A549 (cell line): ENCODE results near the gene MLPH. TPM values are rescaled to one million over a fixed set of nuclear protein-coding genes. Genes with fewer than 3 reads are reported as not detected.

Experiments used
- ATAC-seq, 2 experiments: fragments of 200-7000 bp in 1 of 2; fragments of >200 bp in 1 of 2; cut with Nextera tagmentation in 1 of 2; cut with Tn5 transposase in 1 of 2; 3 replicates each; pipeline versions ENCODE4 v1.8.0 to v1.9.1; 2018 to 2020; ENCODE audit warnings: mild to moderate bottlenecking in 1 of 2, moderate library complexity in 1 of 2
- CTCF ChIA-PET: fragments of 300-600 bp; sonication (Branson Sonifier 250); formaldehyde crosslinking; extraction: SDS; loops from one replicate; lab custom pipeline; 2021; ENCODE audit warnings: antibody characterized with exemption, inconsistent platforms; lab: Yijun Ruan, JAX
- POLR2A ChIA-PET: fragments of 350-600 bp; formaldehyde crosslinking; extraction: SDS; loops from one replicate; lab custom pipeline; 2021; ENCODE audit warnings: antibody characterized with exemption, inconsistent platforms; lab: Yijun Ruan, JAX
- DNase-seq, 2 experiments: peaks; one replicate each; pipeline versions ENCODE4 v3.0.0 to v3.0.0-alpha.2; 2011 to 2016; ENCODE audit warnings: low read depth in 1 of 2, low spot score in 1 of 2
- FAIRE-seq: peaks from 2 replicates; lab custom pipeline; 2011; peaks lifted over from hg19 to GRCh38; lab: Jason Lieb, UNC
- H3K27ac ChIP-seq, 2 experiments: fragments of >200 bp; sonication (Bioruptor Twin); formaldehyde crosslinking; 3 replicates each; pipeline ENCODE4 v1.5.1; 2016 to 2017
- H3K4me1 ChIP-seq: fragments of >200 bp; sonication (Bioruptor Twin); formaldehyde crosslinking; 3 replicates; pipeline ENCODE4 v1.6.1; 2016
- H3K4me2 ChIP-seq: fragments of >200 bp; sonication (Bioruptor Twin); formaldehyde crosslinking; 3 replicates; pipeline ENCODE4 v1.6.1; 2016
- H3K4me3 ChIP-seq: fragments of >200 bp; sonication (Bioruptor Twin); formaldehyde crosslinking; 3 replicates; pipeline ENCODE4 v1.5.1; 2016
- H3K9me3 ChIP-seq: fragments of >200 bp; sonication (Bioruptor Twin); formaldehyde crosslinking; 3 replicates; pipeline ENCODE4 v1.6.1; 2016
- BCL3 ChIP-seq: fragments of >200 bp; sonication (Bioruptor Twin); formaldehyde crosslinking; IDR thresholded peaks from 3 replicates; pipeline ENCODE4 v1.6.1; 2016
- BHLHE40 ChIP-seq: IDR thresholded peaks from 2 replicates; pipeline ENCODE4 v1.6.1; 2012; ENCODE audit warnings: low read depth, low read length, inconsistent platforms
- CBX8 ChIP-seq: fragments of 200-600 bp; sonication (generic); IDR thresholded peaks from 2 replicates; pipeline ENCODE4 v1.6.1; 2016
- CHD2 ChIP-seq: fragments of 150-350 bp; IDR thresholded peaks from 2 replicates; pipeline ENCODE4 v1.6.1; 2014; ENCODE audit warnings: low read length; ENCODE audit not compliant: partially characterized antibody
- CHD4 ChIP-seq: fragments of 200-600 bp; sonication (generic); IDR thresholded peaks from 2 replicates; pipeline ENCODE4 v1.6.1; 2016; ENCODE audit warnings: antibody characterized with exemption, mild to moderate bottlenecking, borderline replicate concordance
- E2F6 ChIP-seq: IDR thresholded peaks from 2 replicates; pipeline ENCODE4 v1.6.1; 2012; ENCODE audit warnings: low read depth, borderline replicate concordance
- ELK1 ChIP-seq: fragments of 150-350 bp; IDR thresholded peaks from 2 replicates; pipeline ENCODE4 v1.6.1; 2014; ENCODE audit warnings: low read depth, mild to moderate bottlenecking, low read length
- EP300 ChIP-seq, 2 experiments: fragments of >200 bp; sonication (Bioruptor Twin); formaldehyde crosslinking; IDR thresholded peaks; 2 replicates in 1 of 2; 3 replicates in 1 of 2; pipeline ENCODE4 v1.6.1; 2016 to 2017
- FOSB ChIP-seq: fragments of 250-450 bp; sonication (Bioruptor Pico); IDR thresholded peaks from 2 replicates; pipeline ENCODE4 v1.5.0; 2020; ENCODE audit warnings: mild to moderate bottlenecking, moderate library complexity
- FOSL2 ChIP-seq, 2 experiments: fragments of 450-650 bp in 1 of 2; fragments of >200 bp in 1 of 2; sonication (Bioruptor Twin) in 1 of 2; formaldehyde crosslinking; IDR thresholded peaks; 2 replicates each; pipeline versions ENCODE4 v1.5.0 to v1.6.1; 2016 to 2020; ENCODE audit warnings: mild to moderate bottlenecking in 1 of 2, moderate library complexity in 1 of 2
- HES2 ChIP-seq: fragments of >200 bp; sonication (Bioruptor Twin); formaldehyde crosslinking; IDR thresholded peaks from 2 replicates; pipeline ENCODE4 v1.6.1; 2016
- HEYL ChIP-seq: fragments of 250-450 bp; sonication (Bioruptor Pico); IDR thresholded peaks from 2 replicates; pipeline ENCODE4 v1.8.0; 2021; ENCODE audit warnings: mild to moderate bottlenecking, moderate library complexity
- HMGXB4 ChIP-seq: fragments of 250-450 bp; sonication (Bioruptor Pico); IDR thresholded peaks from 2 replicates; pipeline ENCODE4 v1.5.0; 2021; ENCODE audit warnings: mild to moderate bottlenecking, moderate library complexity, borderline replicate concordance
- HOXB5 ChIP-seq: fragments of 250-450 bp; sonication (Bioruptor Pico); IDR thresholded peaks from 2 replicates; pipeline ENCODE4 v1.5.0; 2020; ENCODE audit warnings: mild to moderate bottlenecking, moderate library complexity
- KDM5A ChIP-seq: fragments of 200-600 bp; sonication (generic); IDR thresholded peaks from 2 replicates; pipeline ENCODE4 v1.6.1; 2016; ENCODE audit warnings: antibody characterized with exemption, mild to moderate bottlenecking
- MYC ChIP-seq: IDR thresholded peaks from 2 replicates; pipeline ENCODE4 v1.6.1; 2012; ENCODE audit warnings: mild to moderate bottlenecking, inconsistent platforms, low read length, improper control_type of control experiment, borderline replicate concordance
- NPAS2 ChIP-seq: fragments of 250-450 bp; sonication (Bioruptor Pico); IDR thresholded peaks from 2 replicates; pipeline ENCODE4 v1.8.0; 2022; ENCODE audit warnings: mild to moderate bottlenecking, moderate library complexity, borderline replicate concordance
- PHF8 ChIP-seq: fragments of 200-600 bp; sonication (generic); IDR thresholded peaks from 2 replicates; pipeline ENCODE4 v1.6.1; 2016; ENCODE audit warnings: low read depth, mild to moderate bottlenecking, antibody characterized with exemption, moderate library complexity, borderline replicate concordance
- SMC3 ChIP-seq: fragments of >200 bp; sonication (Bioruptor Twin); formaldehyde crosslinking; IDR thresholded peaks from 3 replicates; pipeline ENCODE4 v1.6.1; 2018; ENCODE audit warnings: inconsistent platforms
- SREBF2 ChIP-seq: fragments of 450-650 bp; IDR thresholded peaks from 2 replicates; pipeline ENCODE4 v1.6.1; 2014; ENCODE audit warnings: mild to moderate bottlenecking, moderate library complexity
- TFCP2L1 ChIP-seq: fragments of 250-450 bp; sonication (Bioruptor Pico); IDR thresholded peaks from 2 replicates; pipeline ENCODE4 v1.5.0; 2021; ENCODE audit warnings: mild to moderate bottlenecking
- USF2 ChIP-seq: fragments of 450-650 bp; IDR thresholded peaks from 2 replicates; pipeline ENCODE4 v1.6.1; 2014; ENCODE audit warnings: antibody characterized with exemption
- ZFP36 ChIP-seq: fragments of 450-650 bp; IDR thresholded peaks from 2 replicates; pipeline ENCODE4 v1.6.1; 2014; ENCODE audit warnings: borderline replicate concordance; ENCODE audit not compliant: partially characterized antibody
- ZNF302 ChIP-seq: fragments of 250-450 bp; sonication (Bioruptor Pico); IDR thresholded peaks from 2 replicates; pipeline ENCODE4 v1.9.0; 2021; ENCODE audit warnings: inconsistent platforms, mild to moderate bottlenecking, moderate library complexity
- WGBS: methylation state at CpG from one replicate; pipeline ENCODE4 v1.1.6; 2017; ENCODE audit errors: missing lambda C conversion rate; 5-methylcytosine and 5-hydroxymethylcytosine counted together
- polyA plus RNA-seq, 4 experiments: library from polyadenylated mRNA; depleted of rRNA in 3 of 4; stranded (reverse); fragments of >200 nt; fragmentation: RNase III in 1 of 4; extraction: RNeasy Plus Mini Kit Qiagen cat#74134 plus additional on column Dnase treatment in 1 of 4; gene quantifications; 2 replicates in 3 of 4; 3 replicates in 1 of 4; pipeline ENCODE4 v1.2.3, GENCODE V29; 2011 to 2017

Gene MLPH
- polyA plus RNA-seq, 2 of the 4 experiments (the other 2 are of a cell fraction): 218 to 350 TPM

GRCh38 chr2:237511433-237511832 is 24.4 kb downstream of the MLPH start:
- WGBS: 96% methylated on average over 1 of the region's 1 CpG
- ATAC-seq: no peak
- peaks cover 73% of the 10 kb centered on the region for H3K4me1 ChIP-seq
- no peaks in the 10 kb centered on the region for H3K9me3 ChIP-seq
- no peak overlapping the region for H3K4me3 ChIP-seq
- CTCF ChIA-PET: interaction anchor here (1.1 to 10.2 kb wide), 22 partner anchors 9 to 417 kb away, joined by 3 to 146 read pairs (median 16); partner anchors contain the start of gene MLPH
- H3K4me2 ChIP-seq: no peak overlapping the region
- TF ChIP-seq HMGXB4 (CRISPR knock-in tag): no peak
- no peak for TF ChIP-seq CBX8
- no peak for TF ChIP-seq HEYL (CRISPR knock-in tag)
- no peak for TF ChIP-seq PHF8
- TF ChIP-seq ZFP36: no peak
- TF ChIP-seq BHLHE40: no peak
- TF ChIP-seq SMC3: no peak
- no peak for TF ChIP-seq ELK1
- no peak for TF ChIP-seq EP300 (IDR thresholded peaks at IDR 0.05)
- peak overlapping the region; percentile 97 to 98 for H3K27ac ChIP-seq
- POLR2A ChIA-PET: interaction anchor here (4.2 kb wide), 1 partner anchor 10 kb away, joined by 19 read pairs; no protein-coding TSS in a partner anchor
- no peak for DNase-seq
- FAIRE-seq: no peak

GRCh38 chr2:237511885-237512405 is 24.9 kb downstream of the MLPH start:
- H3K9me3 ChIP-seq: no peaks in the 10 kb centered on the region
- TF ChIP-seq BCL3: no peak
- no peak for TF ChIP-seq USF2
- no peak for TF ChIP-seq ZNF302 (CRISPR knock-in tag)
- TF ChIP-seq HOXB5 (CRISPR knock-in tag): no peak
- TF ChIP-seq CHD2: no peak
- no peak overlapping the region for H3K4me3 ChIP-seq
- H3K27ac ChIP-seq: peak overlapping the region; percentile 97 to 98
- peaks cover 68% of the 10 kb centered on the region for H3K4me1 ChIP-seq
- WGBS: 87% methylated on average over 16 of the region's 17 CpGs
- DNase-seq (no peak), ATAC-seq (peak; percentile 3 to 6; a peak in 4 of 6 replicates), FAIRE-seq (no peak)
- ChIA-PET POLR2A (interaction anchor here (0.8 to 4.2 kb wide), 6 partner anchors 10 to 60 kb away, joined by 3 to 19 read pairs (median 6); no protein-coding TSS in a partner anchor), CTCF (interaction anchor here (0.5 to 10.2 kb wide), 39 partner anchors 9 to 430 kb away, joined by 3 to 146 read pairs (median 11); partner anchors contain the start of gene MLPH)
- no peak overlapping the region for H3K4me2 ChIP-seq

GRCh38 chr2:237512774-237513466 is 25.9 kb downstream of the MLPH start:
- peak overlapping the region; percentile 35 for H3K4me2 ChIP-seq
- FAIRE-seq: no peak
- POLR2A ChIA-PET: interaction anchor here (0.6 to 4.2 kb wide), 11 partner anchors 10 to 719 kb away, joined by 3 to 19 read pairs (median 5); partner anchors contain the start of gene MLPH
- H3K9me3 ChIP-seq: no peaks in the 10 kb centered on the region
- ATAC-seq: peak; percentile 83 to 86
- H3K4me3 ChIP-seq: no peak overlapping the region
- H3K4me1 ChIP-seq: peaks cover 58% of the 10 kb centered on the region
- peak; percentile 72 to 90 for DNase-seq
- WGBS: 31% methylated on average over 14 of the region's 14 CpGs
- H3K27ac ChIP-seq: peak overlapping the region; percentile 97 to 98
- CTCF ChIA-PET: interaction anchor here (0.5 to 10.2 kb wide), 48 partner anchors 8 to 429 kb away, joined by 3 to 146 read pairs (median 8); partner anchors contain the start of gene MLPH
- TF ChIP-seq FOSB (CRISPR knock-in tag): no peak
- no peak for TF ChIP-seq E2F6
- TF ChIP-seq CHD4: no peak
- no peak for TF ChIP-seq HEYL (CRISPR knock-in tag)
- TF ChIP-seq SREBF2: no peak
- TF ChIP-seq HES2: no peak
- TF ChIP-seq EP300 (IDR thresholded peaks at IDR 0.05): no peak
- TF ChIP-seq KDM5A: no peak
- no peak for TF ChIP-seq MYC
- TF ChIP-seq NPAS2 (CRISPR knock-in tag): no peak
- TF ChIP-seq FOSL2 (IDR thresholded peaks at IDR 0.05): no peak
- TF ChIP-seq FOSL2 (CRISPR knock-in tag; IDR thresholded peaks at IDR 0.05): no peak
- no peak for TF ChIP-seq HOXB5 (CRISPR knock-in tag)
- no peak for TF ChIP-seq CBX8
- no peak for TF ChIP-seq TFCP2L1
